Activated effector memory CD4-positive, alpha-beta T cell treated with anti-CD3 and anti-CD28 coated beads, Interleukin-2, amount 50 U/mL, for 16 hours (primary cell): ENCODE data around the gene EIF4EBP3.

Experiments
- DNase-seq: peaks from one replicate; pipeline ENCODE4 v3.0.0-alpha.2; 2020

The EIF4EBP3 gene

GRCh38 chr5:140557136-140557805 is 9.8 kb downstream of the EIF4EBP3 start, which contains the start of gene SRA1:
Gene SRA1 (minus strand): TSS chr5:140557473. CDS start chr5:140557452, 21 bp downstream.
- peak; percentile 96 for DNase-seq

GRCh38 chr5:140557965-140558364 is 10.5 kb downstream of the EIF4EBP3 start:
- DNase-seq: no peak

- no peak for DNase-seq
These were observed 11.1 kb downstream of the EIF4EBP3 start for GRCh38 chr5:140558542-140558941.

GRCh38 chr5:140560227-140560626 is 12.8 kb downstream of the EIF4EBP3 start:
- DNase-seq: no peak

- DNase-seq: no peak
These were observed 14.5 kb downstream of the EIF4EBP3 start for GRCh38 chr5:140561753-140562523.

- DNase-seq: no peak
These were observed 16.1 kb downstream of the EIF4EBP3 start for GRCh38 chr5:140563596-140563995.

GRCh38 chr5:140564196-140565023 is 16.9 kb downstream of the EIF4EBP3 start, which contains the start of the genes APBB3 and SLC35A4:
Gene APBB3 (minus strand): TSS chr5:140564598. CDS start chr5:140564245, 353 bp downstream.
Gene SLC35A4 (plus strand): TSS chr5:140564828. CDS start chr5:140567170, 2,342 bp downstream.
- peak; percentile 99 for DNase-seq

GRCh38 chr5:140565024-140565779 is 17.7 kb downstream of the EIF4EBP3 start:
- DNase-seq: no peak

- no peak for DNase-seq
These were observed 18.3 kb downstream of the EIF4EBP3 start for GRCh38 chr5:140565780-140566095.

- DNase-seq: no peak
These were observed 19.2 kb downstream of the EIF4EBP3 start for GRCh38 chr5:140566665-140567064.

GRCh38 chr5:140567136-140567818 is 19.8 kb downstream of the EIF4EBP3 start:
- DNase-seq: no peak

- no peak for DNase-seq
These were observed 20.4 kb downstream of the EIF4EBP3 start for GRCh38 chr5:140567871-140568270.

- no peak for DNase-seq
These were observed 21.1 kb downstream of the EIF4EBP3 start for GRCh38 chr5:140568443-140569063.

GRCh38 chr5:140569197-140569596 is 21.7 kb downstream of the EIF4EBP3 start:
- no peak for DNase-seq

GRCh38 chr5:140570058-140570457 is 22.6 kb downstream of the EIF4EBP3 start:
- no peak for DNase-seq

- no peak for DNase-seq
These were observed 23.0 kb downstream of the EIF4EBP3 start for GRCh38 chr5:140570488-140570887.

- DNase-seq: no peak
These were observed 23.6 kb downstream of the EIF4EBP3 start for GRCh38 chr5:140571105-140571504.

GRCh38 chr5:140573683-140574082 is 26.2 kb downstream of the EIF4EBP3 start:
- DNase-seq: no peak

GRCh38 chr5:140574165-140574564 is 26.7 kb downstream of the EIF4EBP3 start:
- no peak for DNase-seq

- DNase-seq: no peak
These were observed 27.8 kb downstream of the EIF4EBP3 start for GRCh38 chr5:140575309-140575708.

GRCh38 chr5:140576776-140577201 is 29.3 kb downstream of the EIF4EBP3 start:
- no peak for DNase-seq
